Measurements from ENCODE around the gene BOD1L1.

The BOD1L1 gene

DNA sequence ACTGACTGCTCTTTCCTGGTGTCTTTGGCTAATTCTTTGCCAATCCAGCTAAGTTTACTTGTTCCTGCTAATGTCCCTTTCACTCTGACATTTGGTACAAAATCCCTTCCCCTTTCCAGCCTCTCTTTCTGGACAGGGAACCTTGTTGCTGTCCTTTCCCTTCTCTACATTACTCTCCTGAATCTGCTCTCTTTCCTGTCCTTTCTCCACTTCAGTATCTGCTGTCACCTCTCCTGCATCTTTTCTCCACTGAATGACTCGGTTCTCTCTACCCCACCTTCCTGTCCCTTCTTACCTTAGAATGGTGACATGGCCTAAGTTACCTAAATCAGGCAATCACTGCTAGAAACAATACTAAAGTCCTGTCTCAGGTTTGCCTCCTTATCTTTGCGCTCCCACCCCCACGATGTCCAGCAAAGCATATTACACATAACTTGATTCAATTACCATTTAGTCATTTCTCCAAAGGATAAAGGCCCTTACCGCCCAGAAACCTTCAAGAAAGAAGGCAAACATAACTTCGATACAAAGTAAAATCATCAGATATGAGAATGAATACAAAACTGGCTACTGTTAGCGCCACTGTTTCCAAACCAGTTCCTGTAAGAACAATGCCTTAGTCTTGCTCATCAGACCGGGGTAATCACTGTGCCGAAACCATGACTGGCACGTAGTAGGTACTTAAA lies 890 bp downstream of the BOD1L1 start:
- no peak for DNase-seq

DNA sequence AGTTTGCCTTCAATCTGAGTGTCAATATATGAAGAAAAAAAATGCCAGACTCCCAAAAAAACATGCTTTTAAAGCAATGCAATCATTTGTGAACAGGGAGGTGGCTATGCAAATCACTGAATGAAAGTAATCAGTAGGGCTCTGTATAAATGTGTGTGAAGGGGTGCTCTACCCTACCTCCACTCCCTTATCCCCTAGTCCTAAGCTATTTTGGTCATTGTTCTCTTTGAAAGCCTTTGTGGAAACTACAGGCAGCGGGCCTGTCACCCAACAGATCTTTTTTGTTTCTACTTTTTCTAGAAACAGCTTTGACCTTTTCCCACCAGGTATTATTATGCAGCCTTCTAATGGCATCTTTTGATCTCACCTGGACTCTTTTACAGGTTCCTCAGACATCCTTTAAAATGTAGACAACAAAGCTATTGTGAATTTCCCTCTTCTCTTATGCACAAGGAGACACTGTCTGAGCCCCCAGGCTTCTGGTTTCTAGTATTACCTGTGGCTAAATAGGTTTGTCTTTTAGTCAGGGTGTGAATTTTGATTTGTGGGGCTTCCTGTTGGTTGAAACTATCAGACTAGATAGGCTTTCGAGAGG lies 9.2 kb downstream of the BOD1L1 start:
- no peak for DNase-seq

DNA sequence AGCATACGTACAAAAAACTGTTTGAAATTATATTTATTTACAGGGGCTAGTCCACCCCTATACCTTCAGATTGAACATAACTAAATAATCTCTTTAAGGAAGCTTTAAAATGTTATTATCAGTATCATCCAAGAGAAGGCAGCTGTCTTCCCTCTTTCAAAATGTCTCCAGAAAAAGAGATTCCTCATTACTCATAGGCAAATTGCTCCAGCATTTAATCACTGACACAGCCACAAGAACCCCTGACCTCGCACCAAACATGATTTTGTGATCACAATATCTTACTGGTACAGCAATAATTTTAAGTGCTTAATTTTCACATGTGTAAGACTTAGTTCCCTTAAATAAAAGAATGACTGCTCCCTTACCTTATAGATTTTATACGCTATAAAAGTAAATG lies 9.7 kb downstream of the BOD1L1 start:
- no peak for DNase-seq

DNA sequence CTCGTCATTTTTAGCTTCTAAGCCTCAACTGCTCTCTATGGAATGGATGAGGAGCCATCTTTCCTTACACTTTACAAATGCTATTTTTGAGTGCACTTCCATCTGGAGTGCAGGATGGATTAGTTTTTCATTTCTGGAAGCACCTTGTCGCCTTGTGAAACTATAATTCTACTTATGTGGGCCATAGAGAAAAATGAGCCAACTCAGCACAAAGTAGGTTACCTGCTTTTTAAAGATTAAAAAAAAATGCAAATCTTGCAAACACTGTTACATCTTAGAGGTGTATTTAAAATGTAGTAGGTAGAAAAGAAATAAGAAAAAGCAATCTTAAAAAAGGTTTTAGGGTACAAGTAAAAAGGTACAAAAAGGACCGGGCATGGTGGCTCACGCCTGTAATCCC lies 10.9 kb downstream of the BOD1L1 start:
- DNase-seq = no peak

DNA sequence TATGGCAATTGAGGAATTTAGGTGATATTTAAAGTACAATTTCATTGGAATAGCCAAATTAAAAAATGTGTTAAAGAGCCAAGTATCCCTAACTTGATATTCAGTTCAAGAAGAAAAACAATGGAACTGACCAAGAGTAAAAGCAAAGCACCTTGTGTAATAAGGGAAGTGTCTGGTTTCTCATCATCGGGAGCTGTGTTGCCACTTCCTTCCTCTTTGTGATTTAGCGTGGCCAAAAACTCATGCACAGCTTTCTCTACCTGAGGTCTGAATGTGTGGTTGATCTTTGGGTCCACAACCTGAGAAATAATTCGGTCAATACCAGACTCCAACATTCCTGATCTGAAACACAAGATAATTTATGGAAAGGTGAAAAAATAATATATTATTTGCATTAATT lies 12.4 kb downstream of the BOD1L1 start:
- no peak for DNase-seq

DNA sequence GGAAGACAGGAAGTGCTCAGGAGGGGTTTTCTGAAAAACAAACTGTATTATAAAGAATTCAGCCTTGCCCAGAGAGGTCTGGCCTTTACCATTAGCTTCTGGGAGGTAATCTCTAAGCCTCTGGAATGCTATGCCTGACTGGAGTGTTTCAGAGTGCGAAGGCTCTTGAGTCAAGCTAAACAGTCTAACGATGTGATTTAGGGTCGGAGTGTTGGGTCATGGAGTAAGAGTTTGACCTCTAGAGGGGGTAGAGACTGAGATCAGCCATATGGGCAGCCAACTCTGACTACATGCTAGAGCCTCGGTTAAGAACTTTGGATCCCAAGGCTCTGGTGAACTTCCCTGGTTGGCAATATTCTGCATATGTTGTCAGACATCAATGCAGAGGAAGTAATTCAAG lies 15.0 kb downstream of the BOD1L1 start:
- DNase-seq = no peak

DNA sequence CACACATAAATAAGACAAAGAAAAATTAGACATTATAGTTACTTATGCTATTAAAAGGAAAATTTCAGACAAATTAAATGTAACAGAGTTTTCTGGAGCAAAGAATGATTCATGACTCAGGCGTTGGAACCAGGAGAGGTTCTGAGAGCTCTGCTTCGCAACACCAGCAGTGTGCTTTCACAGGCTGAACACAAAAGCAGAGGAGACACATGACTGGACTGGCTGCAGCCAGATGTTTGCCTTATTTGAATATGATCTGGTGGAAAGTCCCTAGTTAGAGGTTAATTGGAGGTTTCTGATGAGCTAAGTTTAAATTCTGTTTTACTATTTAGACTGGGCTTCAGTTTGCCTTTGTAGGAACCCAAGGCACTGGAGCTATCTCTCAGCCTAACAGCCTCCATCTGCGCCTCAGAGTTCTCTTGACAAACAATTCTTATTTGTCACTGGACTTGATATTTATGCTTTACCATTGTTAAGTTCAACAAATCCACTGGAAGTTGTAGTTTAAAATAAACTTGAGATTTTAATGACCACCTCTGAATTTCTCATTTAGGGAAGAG lies 16.2 kb downstream of the BOD1L1 start:
- DNase-seq = peak in 3 of 58 donors; percentile 10 to 31 (median 12)

DNA sequence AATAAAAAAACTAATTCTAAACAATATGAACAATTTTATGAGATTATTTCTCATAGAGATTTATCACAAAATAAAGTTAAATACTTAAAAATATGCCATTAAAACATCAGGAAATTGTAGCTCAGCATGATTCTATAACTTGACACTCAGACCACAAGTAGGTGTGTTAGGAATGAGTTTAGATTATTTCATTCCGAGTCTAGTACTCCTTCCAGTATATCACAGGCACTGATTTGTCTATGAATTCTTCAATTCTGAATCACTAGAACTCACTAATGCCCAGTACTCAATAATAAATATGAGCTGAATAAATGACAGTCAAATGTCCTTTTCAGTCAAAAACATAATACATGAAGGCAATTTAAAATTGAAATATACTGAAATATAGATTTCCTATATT lies 22.2 kb downstream of the BOD1L1 start:
- no peak for DNase-seq

DNA sequence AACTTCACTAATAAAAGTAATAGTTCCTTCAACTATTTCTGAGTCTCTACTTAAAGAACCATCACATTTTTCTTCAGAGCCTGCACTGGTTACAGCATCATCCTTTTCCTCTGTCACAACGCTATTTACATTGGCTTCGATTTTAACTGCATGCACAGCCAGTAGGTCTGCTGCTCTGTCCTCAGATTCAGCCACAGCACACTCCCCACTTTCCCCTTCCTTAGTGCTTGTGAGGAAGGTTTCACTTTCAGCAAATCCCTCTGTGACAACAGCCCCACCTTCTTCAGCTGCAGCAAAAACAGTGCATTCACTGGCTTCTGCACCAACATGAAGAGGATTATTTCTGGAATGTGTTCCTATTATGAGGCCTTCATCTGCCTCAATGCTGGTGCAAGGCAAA lies 25.7 kb downstream of the BOD1L1 start:
- DNase-seq = no peak

DNA sequence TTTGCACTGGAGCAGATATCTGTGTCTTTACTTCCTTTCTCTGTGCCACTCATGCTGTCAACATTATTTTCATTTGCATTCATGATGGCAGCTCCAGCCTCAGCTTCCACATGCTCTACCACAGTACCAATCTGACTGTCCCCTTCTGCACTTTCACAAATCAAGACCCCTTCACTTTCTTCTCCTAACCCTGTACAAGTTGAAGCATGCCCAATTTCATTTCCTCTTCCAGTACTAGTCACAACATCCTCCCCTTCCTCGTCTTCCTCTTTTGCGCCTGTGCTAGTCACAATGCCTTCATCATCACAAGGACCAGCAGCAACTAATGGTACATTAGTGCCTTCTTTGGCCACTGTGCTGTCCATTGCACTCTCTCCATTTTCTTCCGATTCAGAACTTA lies 26.5 kb downstream of the BOD1L1 start:
- peak in 1 of 58 donors; percentile 13 for DNase-seq

DNA sequence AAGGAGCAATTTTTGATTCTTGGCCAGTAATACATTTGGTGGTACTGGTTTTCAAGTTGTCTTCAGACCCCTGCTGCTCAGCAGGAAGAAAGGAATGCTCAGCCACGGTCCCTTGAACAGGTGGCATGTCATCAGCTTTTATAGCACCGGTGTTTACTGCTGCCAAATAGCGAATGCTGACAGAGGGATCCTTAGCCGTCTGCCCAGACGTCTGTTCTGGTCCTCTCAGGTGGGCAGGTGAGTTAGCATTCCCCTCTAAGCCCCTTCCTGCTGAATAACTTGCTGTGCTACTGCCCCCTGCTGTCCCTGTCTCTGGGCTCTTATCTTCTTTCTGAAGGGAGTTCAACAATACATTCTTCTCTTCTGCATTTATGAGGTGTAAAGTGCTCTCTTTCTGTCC lies 28.4 kb downstream of the BOD1L1 start:
- DNase-seq = no peak

DNA sequence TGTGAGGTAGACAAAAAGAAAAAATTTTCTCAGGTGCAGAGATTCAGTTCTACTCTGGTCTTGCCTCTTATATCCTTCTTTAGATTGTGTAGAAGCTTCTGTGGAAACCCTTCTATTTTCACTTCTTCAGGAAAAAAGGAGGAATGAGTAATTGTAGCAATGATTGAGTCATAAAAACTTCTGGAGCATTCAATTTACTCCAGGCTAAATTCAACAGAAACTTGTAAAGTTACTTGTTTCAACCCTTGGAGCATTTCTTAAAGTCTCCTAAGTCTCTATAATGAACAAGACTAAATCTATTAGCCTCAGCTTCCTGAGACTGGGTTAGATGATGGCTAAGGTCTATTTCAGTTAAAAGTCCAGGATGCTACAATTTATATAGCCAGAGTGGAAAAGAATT lies 29.9 kb downstream of the BOD1L1 start:
- DNase-seq = no peak

DNA sequence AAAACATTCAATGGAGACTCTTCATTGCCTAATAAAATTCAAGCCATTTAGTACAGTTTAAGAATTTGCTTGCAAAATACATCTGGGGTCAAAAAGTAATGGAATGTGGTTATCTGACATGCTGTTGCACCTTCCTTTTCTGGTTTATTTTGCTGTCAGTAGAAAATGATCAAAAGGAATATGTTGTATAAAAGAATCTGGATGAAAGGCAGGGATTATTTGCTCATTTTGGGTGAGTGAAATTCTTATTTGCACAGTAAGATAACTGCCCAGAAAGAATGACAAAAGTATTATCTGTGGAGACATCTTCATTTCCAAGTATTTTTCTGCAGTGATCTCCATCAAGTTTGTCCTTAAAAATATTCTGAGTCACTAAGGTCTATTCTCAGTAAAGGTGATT lies 30.4 kb downstream of the BOD1L1 start:
- DNase-seq = no peak

DNA sequence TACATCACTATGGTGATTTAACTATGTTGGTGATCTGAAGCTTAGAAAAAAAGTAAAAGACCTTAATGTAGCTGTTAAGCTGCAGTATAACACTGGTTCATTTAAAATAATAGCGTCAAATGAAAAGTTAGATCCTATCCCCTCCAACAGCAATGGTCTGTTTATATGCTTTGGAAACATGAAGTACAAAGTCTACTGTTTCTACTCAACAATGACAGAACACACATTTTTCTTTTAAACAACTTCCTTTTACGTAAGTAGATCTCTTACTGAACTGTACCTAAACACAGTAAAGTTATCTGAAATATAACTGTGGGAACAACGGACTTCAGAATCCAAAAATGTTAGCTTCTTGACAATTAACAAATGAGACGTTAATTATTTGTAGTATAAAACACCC lies 35.3 kb downstream of the BOD1L1 start:
- DNase-seq = no peak

DNA sequence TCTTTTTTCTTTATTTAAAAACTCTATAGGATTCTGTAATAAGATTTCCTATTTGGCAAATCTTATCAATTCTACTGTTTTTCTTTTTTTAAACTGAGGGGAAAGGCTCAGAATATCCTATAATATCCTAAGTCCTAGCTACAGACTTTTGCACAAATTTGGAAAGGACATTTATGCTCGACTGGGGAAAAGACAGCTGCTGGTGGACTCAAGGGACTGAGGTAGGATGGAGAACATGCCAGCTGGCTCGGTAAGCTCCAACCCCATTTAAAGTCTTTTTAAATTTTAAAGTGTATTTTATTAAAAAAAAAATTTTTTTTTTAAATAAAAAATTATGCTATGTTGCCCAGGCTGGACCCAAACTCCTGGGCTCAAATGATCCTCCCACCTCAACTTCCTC lies 36.8 kb downstream of the BOD1L1 start:
- DNase-seq = no peak

DNA sequence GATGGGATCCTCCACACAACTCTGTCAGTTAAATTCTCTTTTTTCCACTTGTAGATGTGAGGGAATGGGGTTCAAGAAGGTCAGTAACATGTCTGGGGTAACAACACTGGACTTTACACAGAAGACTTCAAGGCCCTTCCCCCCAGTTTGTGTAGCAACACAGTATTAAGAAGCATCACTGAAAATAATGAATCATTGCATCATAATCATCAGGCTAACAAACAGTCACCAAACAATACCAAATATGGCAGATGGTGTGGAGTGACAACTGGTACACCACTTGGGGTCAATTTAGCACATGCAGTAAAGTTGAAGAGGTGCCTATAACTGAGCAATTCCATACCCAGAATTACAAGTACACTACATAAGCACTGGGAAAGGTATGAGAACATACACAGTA lies 38.6 kb downstream of the BOD1L1 start:
- DNase-seq = no peak

DNA sequence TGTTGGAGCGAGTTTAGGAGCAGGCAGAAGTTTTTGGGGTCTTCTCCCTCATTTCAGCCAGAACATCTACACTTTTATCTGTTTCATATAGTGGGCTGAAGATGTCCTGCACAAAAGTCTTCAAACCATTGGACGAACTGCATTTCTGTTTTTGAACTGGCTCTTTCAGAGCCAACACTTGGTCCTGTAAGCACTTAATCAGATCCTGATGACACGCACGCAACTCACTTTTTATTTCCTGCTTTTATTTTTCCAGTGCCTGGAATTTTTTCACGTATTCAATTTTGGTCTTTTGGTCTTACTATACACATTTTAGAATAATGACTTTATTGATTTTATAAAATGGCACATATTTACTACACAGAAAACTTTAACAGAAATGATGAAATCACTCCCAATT lies 43.0 kb downstream of the BOD1L1 start:
- no peak for DNase-seq

DNA sequence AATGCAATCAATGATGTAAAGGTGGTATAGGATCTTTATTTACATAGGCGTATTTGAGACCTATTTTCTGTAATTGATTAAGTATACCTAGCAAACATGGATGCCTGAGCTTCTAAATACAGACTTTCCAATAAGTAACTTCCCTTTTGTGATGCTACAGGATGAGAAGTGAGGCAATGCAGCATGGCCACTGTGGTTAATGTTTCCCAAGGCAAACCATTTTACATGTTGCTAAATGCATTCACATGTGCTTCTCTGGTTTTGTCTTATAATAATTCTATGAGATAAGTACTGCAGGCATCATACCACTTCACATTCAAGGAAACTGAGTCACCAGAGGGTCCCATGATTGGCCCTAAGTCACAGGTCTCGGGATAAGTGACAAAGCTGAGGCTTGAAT lies 47.5 kb downstream of the BOD1L1 start:
- DNase-seq = no peak

DNA sequence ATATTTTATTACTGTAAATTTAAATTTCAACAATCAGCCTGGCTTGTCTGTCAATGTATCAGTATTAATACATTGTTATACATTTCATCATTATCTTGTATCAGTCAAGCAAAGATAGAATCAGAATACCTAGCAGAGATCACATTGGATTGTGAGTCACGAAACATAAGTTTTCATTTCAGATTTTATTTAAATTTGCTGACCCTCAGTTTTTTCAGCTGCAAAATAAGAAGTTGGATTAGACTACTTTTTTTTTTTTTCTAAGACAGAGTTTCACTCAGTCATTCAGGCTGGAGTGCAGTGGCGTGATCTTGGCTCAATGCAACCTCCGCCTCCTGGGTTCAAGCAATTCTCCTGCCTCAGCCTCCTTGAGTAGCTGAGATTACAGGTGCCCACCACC lies 49.9 kb downstream of the BOD1L1 start:
- no peak for DNase-seq

DNA sequence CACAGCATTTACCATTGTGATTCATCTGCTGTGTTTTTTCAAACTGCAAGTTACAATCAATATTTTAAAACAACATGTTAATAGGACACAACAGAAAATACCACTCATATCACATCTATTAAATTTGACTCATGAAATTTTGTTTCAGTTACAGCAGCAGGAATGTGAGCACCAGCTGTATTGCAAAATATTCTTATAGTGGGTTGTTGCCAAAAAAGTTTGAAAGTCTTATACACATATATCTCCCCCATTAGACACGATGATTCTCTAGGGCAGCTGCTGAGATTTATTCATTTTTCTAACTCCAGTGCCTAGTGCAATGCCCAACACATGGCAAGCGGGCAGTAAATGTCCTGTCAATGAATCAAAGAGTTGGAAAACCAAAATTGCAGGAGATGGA lies 56.6 kb downstream of the BOD1L1 start:
- DNase-seq = no peak

DNA sequence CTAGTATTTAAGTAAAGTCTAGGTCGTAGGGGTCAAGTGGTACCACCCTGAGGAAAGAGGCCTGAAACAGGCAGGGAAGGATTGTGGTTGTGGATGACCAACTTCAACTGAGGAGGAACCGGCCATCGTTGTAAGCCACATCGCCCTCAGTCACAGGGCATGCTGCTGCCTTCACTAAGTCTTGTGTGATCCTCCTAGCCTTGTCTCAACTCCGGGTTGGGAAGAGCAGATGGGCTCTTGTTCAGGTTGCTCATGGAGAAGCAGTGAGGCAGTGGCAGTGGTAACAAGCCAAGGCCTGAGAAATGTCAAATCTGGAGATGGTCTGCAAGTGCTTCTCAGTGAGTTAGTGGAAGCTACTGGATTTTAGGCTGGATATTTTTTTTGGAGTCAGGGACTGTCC lies 60.4 kb downstream of the BOD1L1 start:
- DNase-seq = no peak

DNA sequence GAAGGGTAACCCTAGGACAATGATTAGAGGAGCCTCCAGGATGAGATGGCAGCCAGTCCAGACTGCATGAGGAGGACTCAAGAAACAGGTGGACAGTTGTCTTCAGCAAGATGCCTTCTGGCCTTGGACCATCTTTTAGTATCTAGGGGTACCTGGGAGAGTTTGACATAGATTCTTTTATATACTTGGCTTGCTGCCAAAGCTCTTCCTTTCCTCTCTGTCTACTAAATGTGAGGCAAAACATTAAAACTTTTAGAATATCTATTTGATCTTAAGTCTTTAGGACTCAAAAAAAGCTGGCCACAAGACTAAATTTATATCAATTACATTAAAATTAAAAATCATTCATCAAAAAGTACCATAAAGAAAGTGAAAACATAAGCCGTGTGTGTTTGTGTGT lies 64.6 kb downstream of the BOD1L1 start:
- no peak for DNase-seq

DNA sequence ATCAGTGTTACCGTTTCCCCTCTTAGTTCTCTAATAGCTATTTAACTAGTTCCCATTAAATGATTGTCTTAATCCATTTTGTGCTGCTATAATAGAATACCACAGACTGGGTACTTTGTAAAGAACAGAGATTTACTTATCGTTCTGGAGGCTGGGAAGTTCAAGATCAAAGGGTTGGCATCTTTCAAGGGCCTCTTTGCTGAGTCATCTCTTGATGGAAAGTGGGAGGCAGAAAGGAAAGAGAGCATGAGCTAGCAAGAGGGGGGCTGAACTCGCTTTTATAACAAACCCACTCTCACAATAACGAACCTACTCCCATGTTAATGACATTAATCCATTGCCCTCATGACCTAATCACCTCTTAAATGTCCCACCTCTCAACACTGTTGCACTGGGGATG lies 65.9 kb downstream of the BOD1L1 start:
- no peak for DNase-seq

All from anterior cingulate cortex (tissue), 58 donors.